ENCODE measurements around the gene CLEC4A.
"Not testable (repeated sequence)": the region's sequence is repeated elsewhere in the genome, so short reads cannot be mapped to it uniquely, and the experiment has no call there.

The CLEC4A gene

DNA sequence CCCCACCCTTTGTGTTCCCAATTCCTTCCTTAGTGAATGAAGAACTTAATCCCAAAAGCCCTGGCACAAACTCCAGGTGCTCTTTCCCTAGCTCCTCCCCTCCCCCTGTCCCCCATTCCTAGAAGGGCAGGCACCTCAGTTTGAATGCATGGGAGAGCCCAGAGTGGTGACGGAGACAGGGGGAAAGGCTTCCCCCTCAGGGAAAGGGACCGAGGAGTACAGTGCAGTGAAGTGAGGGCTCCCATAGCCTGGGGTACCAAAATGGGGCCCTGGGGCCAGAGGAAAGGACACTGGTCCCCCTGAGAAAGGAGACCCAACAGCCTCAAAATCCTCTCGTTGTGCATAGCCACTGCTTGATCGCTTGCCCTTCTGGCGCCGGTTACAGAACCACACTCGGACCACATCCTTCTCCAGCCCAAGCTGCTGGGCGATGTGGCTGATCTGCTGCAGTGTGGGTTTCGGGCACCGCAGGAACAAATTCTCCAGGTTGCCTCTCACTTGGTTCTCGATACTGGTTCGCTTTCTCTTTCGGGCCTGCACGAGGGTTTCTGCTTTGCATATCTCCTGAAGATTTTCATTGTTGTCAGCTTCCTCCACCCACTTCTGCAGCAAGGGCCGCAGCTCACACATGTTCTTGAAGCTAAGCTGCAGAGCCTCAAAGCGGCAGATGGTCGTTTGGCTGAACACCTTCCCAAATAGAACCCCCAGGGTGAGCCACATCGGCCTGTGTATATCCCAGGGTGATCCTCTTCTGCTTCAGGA is 10.4 kb downstream of the CLEC4A start:
- not testable (repeated sequence) for DNase-seq (ENCODE audit: low spot score)

- DNase-seq (ENCODE audit: low spot score) = not testable (repeated sequence)
Measured at GRCh38 chr12:8134398-8134930, 11.0 kb downstream of the CLEC4A start.

- not testable (repeated sequence) for DNase-seq (ENCODE audit: low spot score)
Measured at GRCh38 chr12:8141647-8142046, 18.2 kb downstream of the CLEC4A start.

GRCh38 chr12:8143261-8143660 is 19.8 kb downstream of the CLEC4A start:
- no peak for DNase-seq (ENCODE audit: low spot score)

DNA sequence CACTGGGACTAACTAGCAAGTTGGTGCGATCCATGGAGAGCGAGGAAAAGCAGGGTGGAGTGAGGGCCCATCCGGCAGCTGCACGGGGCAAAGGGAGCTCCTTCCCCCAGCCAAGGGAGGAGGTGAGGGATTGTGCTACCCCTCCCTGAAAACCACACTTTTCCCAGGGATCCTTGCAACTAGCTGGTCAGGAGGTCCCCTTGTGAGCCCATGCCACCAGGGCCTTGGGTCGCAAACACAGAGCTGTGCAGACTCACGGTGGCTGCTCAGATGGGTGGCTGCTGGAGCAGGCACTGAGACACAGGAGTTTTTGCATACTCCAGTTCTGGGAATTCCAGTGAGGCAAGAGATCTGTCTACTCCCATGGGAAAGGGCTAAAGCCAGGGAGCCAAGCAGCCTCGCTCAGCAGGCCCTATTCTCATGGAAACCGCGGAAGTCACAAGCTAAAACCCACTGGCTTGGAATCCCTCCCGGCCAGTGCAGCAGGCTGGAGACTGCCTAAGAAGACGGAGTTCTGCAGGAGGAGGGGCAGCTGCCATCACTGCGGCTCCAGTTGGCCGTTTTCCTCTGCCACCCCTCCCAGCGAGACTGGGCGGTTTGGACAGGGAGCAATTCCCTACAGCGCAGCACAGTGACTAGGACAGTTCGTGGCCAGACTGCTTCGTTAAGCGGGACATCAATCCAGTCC is 22.5 kb downstream of the CLEC4A start:
- DNase-seq (ENCODE audit: low spot score) = peak; percentile 77

GRCh38 chr12:8146442-8146771 is 23.0 kb downstream of the CLEC4A start:
- DNase-seq (ENCODE audit: low spot score) = no peak

GRCh38 chr12:8154526-8154925 is 31.1 kb downstream of the CLEC4A start:
- DNase-seq (ENCODE audit: low spot score) = no peak

GRCh38 chr12:8156416-8156815 is 33.0 kb downstream of the CLEC4A start:
- no peak for DNase-seq (ENCODE audit: low spot score)

DNA sequence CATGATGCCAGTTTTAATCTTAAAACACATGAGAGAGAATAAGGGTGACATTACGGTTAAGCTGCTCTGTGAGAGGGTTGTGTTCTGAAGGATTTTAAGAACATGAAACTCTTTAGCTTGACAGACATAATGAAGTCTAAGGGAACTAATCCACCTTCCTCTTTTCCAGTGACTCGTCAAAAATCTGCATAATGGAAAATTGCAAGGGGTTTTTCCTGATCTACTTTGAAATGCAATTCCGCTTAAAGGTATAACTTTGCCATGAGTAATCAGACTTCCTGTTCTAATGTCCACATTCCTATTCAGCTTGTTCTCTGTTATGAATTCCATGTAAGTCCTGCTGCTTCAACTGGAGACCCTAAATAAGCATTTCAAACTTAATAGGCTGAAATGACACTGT is 33.4 kb downstream of the CLEC4A start, which contains the start of gene ZNF705A:
TSS of gene ZNF705A (plus strand) at position 171 of the 400 bp plus-strand sequence. CDS start 15,611 bp downstream, outside the sequence.
- no peak for DNase-seq (ENCODE audit: low spot score)

DNA sequence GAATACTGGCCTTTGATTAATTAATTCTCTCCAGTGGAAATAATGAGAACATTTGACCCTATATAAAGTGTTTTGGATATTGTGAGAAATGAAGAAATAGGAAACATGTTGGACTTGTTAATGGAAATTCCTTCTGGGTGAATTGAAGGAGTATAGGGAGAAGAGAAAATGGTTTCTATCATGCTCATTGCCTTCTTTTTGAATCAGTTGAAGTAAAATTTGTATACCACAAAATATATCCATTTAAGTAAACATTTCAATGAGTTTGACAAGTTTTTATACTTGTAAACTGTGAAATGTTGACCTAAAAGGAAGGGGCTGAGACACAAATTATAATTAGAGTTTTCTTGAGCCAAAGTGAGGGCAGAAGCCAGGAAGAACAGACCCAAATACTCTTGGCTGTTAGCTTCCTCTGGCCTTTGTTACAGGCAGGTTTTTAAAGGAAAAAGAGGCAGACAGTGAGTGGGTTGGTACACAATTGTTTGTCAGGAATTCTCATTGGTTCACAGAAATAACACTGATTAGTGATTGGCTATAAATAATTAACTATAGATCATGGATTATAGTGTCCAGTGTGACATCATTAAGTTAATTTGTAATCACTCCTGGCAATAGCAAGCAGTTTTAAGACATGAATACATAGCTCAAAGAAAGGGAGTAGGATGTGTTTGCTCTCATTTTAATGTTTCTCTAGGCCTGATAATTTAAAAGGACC is 34.2 kb downstream of the CLEC4A start:
- no peak for DNase-seq (ENCODE audit: low spot score)

GRCh38 chr12:8172911-8173310 is 49.5 kb downstream of the CLEC4A start:
- peak; percentile 67 for DNase-seq (ENCODE audit: low spot score)

DNA sequence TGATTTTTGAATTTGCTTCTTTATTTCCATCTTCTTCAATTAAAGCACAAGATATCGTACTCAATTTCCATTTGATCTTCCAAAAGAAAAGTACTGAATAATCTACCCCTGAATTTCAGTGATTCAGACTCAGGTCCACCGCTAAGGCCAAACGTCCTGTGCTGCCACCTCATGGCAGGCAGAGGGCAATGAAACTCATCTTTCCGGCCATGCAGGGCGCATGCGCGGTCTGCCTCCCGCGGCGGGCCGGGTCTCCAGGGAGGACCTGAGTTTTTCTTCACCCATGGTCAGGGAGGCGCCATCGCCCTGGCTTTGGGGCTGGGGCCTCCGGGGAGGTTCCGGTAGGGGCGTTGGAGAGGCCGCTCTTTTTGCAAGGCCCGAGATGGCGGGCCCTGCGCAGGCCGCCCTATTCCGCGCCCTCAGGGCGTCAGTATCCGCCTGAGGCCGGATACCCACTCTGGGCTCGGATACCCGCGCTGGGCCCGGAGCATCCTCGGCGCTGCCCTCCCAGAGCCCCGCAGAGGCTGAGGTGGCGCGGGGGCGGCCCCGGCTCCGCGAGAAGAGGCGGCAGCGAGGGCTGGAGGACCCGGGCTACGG is 56.7 kb downstream of the CLEC4A start:
- peak; percentile 91 for DNase-seq (ENCODE audit: low spot score)

DNA sequence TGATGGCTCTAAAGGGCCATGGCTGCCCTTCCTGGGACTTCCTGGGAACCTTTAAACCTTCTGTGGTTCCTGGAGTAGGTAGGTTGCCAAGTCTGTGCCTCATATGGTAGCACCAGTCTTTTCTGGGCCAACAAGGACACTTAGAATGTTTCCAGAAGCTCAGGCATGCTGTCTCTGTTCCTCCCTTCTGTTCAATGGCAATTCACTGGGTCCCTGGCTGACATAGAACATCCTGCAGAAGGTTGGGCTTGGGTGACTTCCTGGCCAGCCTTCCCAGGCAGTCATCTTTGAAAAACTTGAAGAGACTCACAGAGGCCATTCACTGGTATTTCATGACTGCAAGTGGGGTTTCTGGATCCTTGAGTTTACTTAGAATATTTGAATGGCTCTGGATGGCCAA is 57.9 kb downstream of the CLEC4A start:
- not testable (repeated sequence) for DNase-seq (ENCODE audit: low spot score)

DNA sequence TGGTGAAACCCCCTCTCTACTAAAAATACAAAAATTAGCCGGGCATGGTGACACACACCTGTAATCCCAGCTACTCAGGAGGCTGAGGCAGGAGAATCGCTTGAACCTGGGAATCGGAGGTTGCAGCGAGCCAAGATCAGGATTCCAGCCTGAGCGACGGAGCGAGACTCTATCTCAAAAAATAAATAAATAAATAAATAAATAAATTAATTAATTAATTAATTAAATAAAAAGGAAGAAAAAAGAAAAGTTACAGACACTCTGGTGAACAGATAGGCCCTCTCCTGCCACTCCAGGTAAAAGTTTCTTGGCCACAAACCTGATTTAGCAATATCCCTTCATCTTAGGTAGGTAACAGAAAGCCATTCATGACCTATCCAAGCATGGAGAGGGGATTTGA is 59.5 kb downstream of the CLEC4A start:
- not testable (repeated sequence) for DNase-seq (ENCODE audit: low spot score)

DNA sequence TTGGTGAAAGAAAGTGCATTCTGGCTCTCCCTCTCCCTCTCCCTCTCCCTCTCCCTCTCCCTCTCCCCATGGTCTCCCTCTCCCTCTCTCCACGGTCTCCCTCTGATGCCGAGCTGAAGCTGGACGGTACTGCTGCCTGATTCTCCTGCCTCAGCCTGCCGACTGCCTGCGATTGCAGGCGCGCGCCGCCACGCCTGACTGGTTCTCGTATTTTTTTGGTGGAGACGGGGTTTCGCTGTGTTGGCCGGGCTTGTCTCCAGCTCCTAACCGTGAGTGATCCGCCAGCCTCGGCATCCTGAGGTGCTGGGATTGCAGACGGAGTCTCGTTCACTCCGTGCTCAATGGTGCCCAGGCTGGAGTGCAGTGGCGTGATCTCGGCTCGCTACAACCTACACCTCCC is 59.9 kb downstream of the CLEC4A start:
- not testable (repeated sequence) for DNase-seq (ENCODE audit: low spot score)

DNA sequence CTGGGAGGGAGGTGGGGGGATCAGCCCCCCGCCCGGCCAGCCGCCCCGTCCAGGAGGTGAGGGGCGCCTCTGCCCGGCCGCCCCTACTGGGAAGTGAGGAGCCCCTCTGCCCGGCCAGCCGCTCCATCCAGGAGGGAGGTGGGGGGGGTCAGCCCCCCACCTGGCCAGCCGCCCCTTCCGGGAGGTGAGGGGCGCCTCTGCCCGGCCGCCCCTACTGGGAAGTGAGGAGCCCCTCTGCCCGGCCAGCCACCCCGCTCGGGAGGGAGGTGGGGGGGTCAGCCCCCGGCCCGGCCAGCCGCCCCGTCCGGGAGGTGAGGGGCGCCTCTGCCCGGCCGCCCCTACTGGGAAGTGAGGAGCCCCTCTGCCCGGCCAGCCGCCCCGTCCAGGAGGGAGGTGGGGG is 60.8 kb downstream of the CLEC4A start:
- DNase-seq (ENCODE audit: low spot score) = not testable (repeated sequence)

GRCh38 chr12:8188088-8188487 is 64.7 kb downstream of the CLEC4A start:
- not testable (repeated sequence) for DNase-seq (ENCODE audit: low spot score)

All from globus pallidus (tissue), 1 donor.